ENCODE data around the gene AFF3. TPM values are rescaled to one million over a fixed set of nuclear protein-coding genes. Genes with fewer than 3 reads are reported as not detected.

Gene AFF3
- total and polyA plus RNA-seq, 2 of the 4 experiments (the other 2 are of a cell fraction): 12.9 to 14.3 TPM

GRCh38 chr2:100036026-100036425 is 106.4 kb downstream of the AFF3 start:
- no peak overlapping the region for H3K4ac ChIP-seq (ENCODE audit: low read depth, low read length)
- H3K9me1 ChIP-seq (ENCODE audit: insufficient read depth, low read length): 0 out of 2 replicates have a peak, but pooled peaks cover 8% of the 10 kb centered on the region
- 100% methylated on average over 1 of the region's 2 CpGs; no CpG with 5 or more reads in 1 of the 2 experiments for WGBS, 2 experiments (ENCODE audit: extremely low coverage in 2 of 2, insufficient read length in 1 of 2)
- H3K79me1 ChIP-seq (ENCODE audit: low read depth in 1 of 2, low read length in 2 of 2): peaks cover 27 to 40% of the 10 kb centered on the region in 2 experiments
- H3K4me3 ChIP-seq (ENCODE audit: insufficient read depth, low read depth, low read length): no peak overlapping the region
- H4K91ac ChIP-seq (ENCODE audit: insufficient read depth, low read depth, low read length): no peak overlapping the region
- no peak overlapping the region for H2BK120ac ChIP-seq (ENCODE audit: low read depth, low read length)
- no TSS peak for BruUV-seq (replicated peaks)
- H3K9ac ChIP-seq (ENCODE audit: low read depth, low read length): no peak overlapping the region
- H3K23ac ChIP-seq (ENCODE audit: low read depth, low read length): no peak overlapping the region
- no peaks in the 10 kb centered on the region for H3K4me1 ChIP-seq (ENCODE audit: control insufficient read depth, insufficient read depth, low read length)
- H4K8ac ChIP-seq (ENCODE audit: low read depth in 2 of 2, low read length in 2 of 2): no peak overlapping the region
- no peaks in the 10 kb centered on the region for H3K9me3 ChIP-seq (ENCODE audit: control insufficient read depth, insufficient read depth, low read length)
- no peak overlapping the region for H4K5ac ChIP-seq (ENCODE audit: low read depth, low read length)
- H3K27me3 ChIP-seq (ENCODE audit: control insufficient read depth, insufficient read depth, low read length): no peaks in the 10 kb centered on the region
- ChIA-PET CTCF (no interaction called here), POLR2A (ENCODE audit: unreplicated experiment) (no interaction called here)
- intact Hi-C loops (cut with micrococcal nuclease): no loop called here
- H2AK5ac ChIP-seq (ENCODE audit: low read depth, low read length): no peak overlapping the region
- H2BK5ac ChIP-seq (ENCODE audit: low read depth, low read length, poor library complexity, severe bottlenecking): no peak overlapping the region
- H2AK9ac ChIP-seq (replicated peaks; ENCODE audit: low read depth, low read length, poor library complexity): no peak overlapping the region
- no peak overlapping the region for H2AFZ ChIP-seq (replicated peaks; ENCODE audit: low read length, poor library complexity)
- no peak overlapping the region for H3K18ac ChIP-seq (ENCODE audit: low read depth, low read length)
- no peak overlapping the region for H2BK15ac ChIP-seq (ENCODE audit: low read depth, low read length)
- H3K4me2 ChIP-seq (ENCODE audit: low read depth, low read length): no peak overlapping the region
- in situ Hi-C loops (cut with MboI; ENCODE audit: low sequenced_read_pairs): no loop called here
- H2BK20ac ChIP-seq (ENCODE audit: low read depth, low read length): no peak overlapping the region
- H3K56ac ChIP-seq (ENCODE audit: extremely low read depth, insufficient read depth, low read length): no peak overlapping the region
- dilution Hi-C loops (cut with HindIII; ENCODE audit: low sequenced_read_pairs, unreplicated experiment): no loop called here
- H3K27ac ChIP-seq (ENCODE audit: insufficient read depth, low read length): no peak overlapping the region
- TF ChIP-seq NFE2L2 (IDR thresholded peaks at IDR 0.05; ENCODE audit: low read depth, low read length) (no peak), RFX5 (IDR thresholded peaks at IDR 0.05; ENCODE audit: low read depth, low read length) (no peak)
- no peak overlapping the region for H3K14ac ChIP-seq (replicated peaks; ENCODE audit: low read depth, low read length)
- 0 out of 2 replicates have a peak, but pooled peaks cover 4% of the 10 kb centered on the region for H3K36me3 ChIP-seq (ENCODE audit: control insufficient read depth, insufficient read depth, low read length)
- no peak for DNase-seq
- no peaks in the 10 kb centered on the region for H4K20me1 ChIP-seq (ENCODE audit: insufficient read depth, low read length)
- no peak for ATAC-seq (ENCODE audit: low read depth)

Data from IMR-90 (cell line).